ENCODE measurements around the gene ELMOD1. TPM values are rescaled to one million over a fixed set of nuclear protein-coding genes. Genes with fewer than 3 reads are reported as not detected.

The ELMOD1 gene
- polyA plus RNA-seq, 12 donors: 3.7 to 9.3 (median 4.5) TPM; not detected in 1

GRCh38 chr11:107683807-107684206, 92.9 kb downstream of the ELMOD1 start:
- DNase-seq: no peak

DNA sequence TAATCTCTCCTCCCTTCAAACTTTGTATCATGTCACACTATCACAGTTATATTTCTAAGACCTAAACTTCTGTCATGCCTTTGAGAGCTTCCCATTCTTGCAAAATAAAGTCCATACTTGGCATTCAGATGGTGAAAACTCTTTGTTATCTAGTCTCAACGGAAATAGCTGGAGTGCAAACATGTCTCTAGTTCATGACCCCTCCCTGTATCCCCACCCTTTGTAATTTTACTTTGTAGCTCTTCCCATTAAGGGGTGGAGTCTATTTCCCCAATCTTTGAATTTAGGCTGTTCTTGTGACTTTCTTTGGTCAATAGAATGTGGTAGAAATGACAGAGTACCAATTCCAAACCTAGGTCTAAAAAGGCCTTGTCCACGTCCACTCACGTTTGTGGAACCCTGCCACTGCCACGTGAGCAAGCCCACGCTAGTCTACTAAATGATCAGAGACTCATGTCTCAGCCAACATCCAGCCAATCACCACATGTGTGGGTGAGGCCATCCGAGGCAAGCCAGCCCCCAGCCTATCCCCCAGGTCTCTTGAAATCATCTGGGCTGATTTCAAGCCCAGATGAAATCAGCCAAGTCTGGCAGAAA, 97.5 kb downstream of the ELMOD1 start:
- DNase-seq: no peak

- DNase-seq: peak; percentile 80
Observed at GRCh38 chr11:107689317-107690202, 98.6 kb downstream of the ELMOD1 start.

- DNase-seq: no peak
Observed at GRCh38 chr11:107691000-107691750, 100.2 kb downstream of the ELMOD1 start.

- DNase-seq: no peak
Observed at GRCh38 chr11:107695446-107695845, 104.5 kb downstream of the ELMOD1 start.

DNA sequence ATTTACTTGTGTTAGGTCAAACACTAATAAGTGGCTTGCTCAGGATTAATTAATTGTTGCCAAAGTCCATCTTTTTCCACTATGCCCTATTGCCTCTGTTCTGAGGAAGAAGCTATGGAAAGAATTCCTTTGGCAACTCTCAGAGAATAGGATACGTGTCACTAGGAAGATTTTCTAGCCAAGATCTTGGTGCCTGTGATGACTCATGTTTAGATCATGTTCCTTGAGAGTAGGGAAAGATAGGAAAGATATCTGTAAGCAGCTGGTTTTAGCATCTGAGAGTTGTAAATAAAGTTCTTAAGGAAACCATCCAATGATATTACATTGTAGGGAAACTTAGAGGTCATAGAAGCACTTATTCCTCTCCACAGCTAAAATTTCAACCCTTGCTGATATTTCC, 105.2 kb downstream of the ELMOD1 start:
- DNase-seq: no peak

DNA sequence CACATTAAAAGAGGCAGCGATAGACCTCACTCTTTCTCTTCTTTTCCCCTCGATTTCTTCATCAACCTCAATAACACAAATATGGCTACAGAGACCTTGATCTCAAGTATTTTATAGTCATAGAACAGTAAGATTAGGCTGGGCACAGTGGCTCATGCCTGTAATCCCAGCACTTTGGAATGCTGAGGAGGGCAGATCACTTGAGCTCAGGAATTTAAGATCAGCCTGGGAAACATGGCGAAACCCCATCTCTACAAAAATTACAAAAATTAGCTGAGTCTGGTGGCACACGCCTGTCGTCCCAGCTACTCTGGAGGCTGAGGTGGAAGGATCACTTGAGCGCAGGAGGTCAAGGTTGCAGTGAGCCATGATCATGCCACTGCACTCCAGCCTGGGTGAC, 106.3 kb downstream of the ELMOD1 start:
- DNase-seq: no peak

DNA sequence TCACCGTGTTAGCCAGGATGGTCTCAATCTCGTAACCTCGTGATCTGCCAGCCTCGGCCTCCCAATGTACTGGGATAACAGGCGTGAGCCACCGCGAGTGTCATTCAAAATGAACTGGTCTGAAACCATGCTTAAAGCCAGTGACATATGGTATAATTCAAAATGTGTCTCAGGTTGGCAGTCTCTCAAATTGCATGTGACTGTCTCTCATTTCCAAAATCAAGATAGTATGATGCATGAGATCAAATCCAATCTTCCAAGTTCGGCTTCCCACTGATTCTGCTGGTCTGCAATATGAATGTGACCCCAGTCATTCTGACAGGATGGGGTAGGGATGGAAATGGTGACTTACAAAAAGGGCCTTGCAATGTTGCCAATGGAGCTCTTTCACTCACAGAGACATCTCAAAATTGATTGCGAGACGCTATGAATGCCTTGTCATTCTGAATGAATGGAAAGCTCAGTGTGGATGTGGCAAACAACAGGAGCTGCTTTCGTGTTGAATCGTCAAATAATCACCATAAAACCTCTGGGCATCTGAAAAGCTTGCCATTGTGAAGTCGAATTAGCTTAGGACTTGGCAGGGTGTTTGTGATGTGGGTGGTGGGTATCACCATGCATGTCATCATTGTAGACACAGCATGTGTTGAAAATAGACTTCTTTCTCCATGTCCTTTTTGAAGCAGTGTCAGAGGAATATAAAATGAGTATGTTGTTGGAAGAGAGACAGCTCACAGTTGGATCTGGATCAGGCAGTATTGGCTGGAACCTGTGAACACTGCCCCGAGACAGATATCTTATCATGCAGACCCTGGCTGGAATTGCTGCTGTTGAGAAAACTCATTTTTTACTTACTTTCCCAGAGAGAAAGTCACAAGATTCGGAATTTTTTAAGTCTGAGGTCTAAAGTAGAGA, 108.7 kb downstream of the ELMOD1 start:
- DNase-seq: no peak

GRCh38 chr11:107702109-107702660, 111.2 kb downstream of the ELMOD1 start:
- DNase-seq: no peak

DNA sequence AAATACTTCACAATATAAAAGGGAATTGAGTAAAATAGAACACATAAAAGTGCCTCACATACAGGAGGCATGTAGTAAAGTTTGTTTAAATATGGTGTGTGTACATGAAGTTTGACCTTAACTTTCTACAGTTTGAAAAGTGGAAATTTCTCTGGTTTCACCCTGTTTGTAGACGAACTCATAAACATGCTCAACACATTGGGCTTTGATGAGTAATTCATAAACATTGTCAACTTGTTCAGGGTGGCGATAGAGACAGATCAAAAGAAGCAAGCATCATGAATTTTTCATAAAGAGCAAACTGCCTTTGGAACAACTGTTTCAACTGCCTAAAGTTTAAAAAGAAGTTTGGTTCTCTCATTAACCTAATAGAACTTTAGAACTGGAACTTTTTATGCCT, 111.8 kb downstream of the ELMOD1 start:
- DNase-seq: no peak

DNA sequence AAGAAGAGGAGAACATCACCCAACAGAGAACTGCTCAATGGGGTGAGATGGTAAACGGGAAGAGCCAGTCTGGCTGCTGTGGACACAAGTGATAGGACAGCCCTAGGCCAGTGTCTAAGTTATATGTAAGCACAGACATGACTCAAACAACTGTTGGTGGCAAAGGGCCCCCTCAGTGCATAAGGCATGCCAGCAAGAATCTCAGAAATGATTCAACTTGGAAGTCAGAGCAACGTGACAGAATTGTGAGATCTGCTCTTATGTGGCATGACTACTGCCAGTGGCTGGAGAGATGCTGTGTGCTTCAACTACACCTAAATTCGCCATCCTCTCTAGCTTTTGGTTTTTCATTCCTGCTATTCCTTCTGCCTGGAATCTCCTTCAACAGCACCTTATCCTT, 113.5 kb downstream of the ELMOD1 start:
- DNase-seq: no peak

DNA sequence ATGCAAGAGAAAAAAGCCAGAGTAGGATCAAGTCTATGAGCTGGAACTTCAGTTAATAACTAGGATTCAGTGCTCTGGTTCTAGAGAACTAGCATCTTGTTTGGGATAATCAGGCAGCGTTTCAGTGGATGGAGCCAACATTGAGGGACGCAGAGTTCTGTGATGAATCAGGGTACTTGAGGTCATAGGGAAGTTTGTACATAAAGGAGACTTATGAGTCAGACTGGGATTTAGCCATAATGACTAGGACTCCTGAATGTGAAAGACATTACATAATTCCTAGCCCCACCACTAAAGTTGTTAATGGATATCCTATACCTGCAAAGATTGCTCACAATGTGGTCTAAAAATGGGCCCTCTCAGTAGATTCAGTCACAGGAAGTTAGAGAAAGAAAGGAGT, 114.1 kb downstream of the ELMOD1 start:
- DNase-seq: no peak

DNA sequence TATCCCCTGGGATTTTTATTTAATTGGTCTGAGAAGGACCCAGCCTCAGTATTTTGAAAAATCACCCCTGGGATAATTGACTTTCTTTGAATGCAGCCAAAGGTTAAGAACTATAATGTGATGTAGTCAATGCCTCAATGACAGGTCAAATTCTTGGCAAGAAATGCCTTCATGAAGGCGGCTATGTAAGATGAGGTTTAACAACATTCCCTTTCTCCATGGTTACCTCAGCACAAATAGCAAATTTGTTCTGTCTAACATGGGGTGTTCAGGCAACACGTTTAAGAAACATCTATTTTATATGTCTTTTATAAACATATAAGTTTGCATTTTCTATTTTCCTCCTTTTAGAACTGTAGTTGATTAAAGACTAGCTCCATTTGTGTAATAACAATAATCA, 115.6 kb downstream of the ELMOD1 start:
- DNase-seq: no peak

DNA sequence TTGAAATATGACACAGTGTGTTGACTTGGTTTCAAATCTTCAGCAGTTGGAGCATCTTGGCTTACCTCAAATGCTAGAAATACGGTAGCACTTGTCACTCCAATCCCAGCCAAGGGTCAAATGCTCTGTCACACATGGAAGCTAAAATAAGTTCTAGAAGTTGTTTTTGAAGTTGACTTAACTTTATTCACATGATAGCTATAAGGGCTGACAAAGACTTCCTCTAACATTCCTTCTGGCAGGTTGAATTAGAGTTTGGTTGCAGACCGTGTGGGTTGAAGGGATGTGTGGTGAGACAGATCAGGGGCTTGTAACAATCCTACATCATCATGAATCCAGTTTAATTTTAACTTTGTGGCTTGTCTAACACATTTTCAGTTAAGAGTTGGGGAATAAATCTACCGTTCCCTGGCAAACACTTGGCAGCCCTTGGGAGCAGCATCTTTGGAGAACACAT, 116.3 kb downstream of the ELMOD1 start:
- no peak for DNase-seq

GRCh38 chr11:107707807-107708206, 116.9 kb downstream of the ELMOD1 start:
- no peak for DNase-seq

- no peak for DNase-seq
Observed at GRCh38 chr11:107708792-107709191, 117.8 kb downstream of the ELMOD1 start.

DNA sequence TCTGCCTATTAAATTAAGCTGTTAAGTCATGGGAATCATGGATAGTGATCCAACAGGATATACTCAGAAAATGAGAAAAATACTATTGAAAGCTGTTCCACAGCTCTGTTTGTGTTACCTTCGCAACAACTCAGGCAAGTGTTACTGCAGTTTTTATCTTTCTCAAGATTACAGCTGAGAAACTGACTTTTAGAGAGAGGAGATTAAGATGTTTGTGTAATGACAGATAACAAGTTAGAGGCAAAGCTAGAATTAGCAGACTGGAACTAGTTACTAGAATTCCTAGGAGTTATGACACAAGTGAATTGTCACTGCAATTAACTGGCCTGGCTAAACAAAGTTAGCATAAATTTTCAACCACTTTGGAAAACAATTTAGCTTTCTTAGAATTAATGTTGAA, 119.4 kb downstream of the ELMOD1 start:
- no peak for DNase-seq

GRCh38 chr11:107711861-107712755, 121.2 kb downstream of the ELMOD1 start, which contains the start of gene SLN:
Gene SLN (minus strand): TSS chr11:107712056.
- no peak for DNase-seq

GRCh38 chr11:107713009-107713408, 122.1 kb downstream of the ELMOD1 start:
- DNase-seq: peak; percentile 39
